Stimulated activated CD4-positive, alpha-beta T cell treated with anti-CD3 and anti-CD28 coated beads, TNF-alpha, amount 100 ng/mL, for 1 hour (primary cell): Measurements from ENCODE around the gene CEP63.

Experiments used
- DNase-seq, 3 donors: peaks; one replicate each; pipeline ENCODE4 v3.0.0-alpha.2; 2020; ENCODE audit warnings: low read depth in 3 of 3, low spot score in 1 of 3

CEP63 gene

DNA sequence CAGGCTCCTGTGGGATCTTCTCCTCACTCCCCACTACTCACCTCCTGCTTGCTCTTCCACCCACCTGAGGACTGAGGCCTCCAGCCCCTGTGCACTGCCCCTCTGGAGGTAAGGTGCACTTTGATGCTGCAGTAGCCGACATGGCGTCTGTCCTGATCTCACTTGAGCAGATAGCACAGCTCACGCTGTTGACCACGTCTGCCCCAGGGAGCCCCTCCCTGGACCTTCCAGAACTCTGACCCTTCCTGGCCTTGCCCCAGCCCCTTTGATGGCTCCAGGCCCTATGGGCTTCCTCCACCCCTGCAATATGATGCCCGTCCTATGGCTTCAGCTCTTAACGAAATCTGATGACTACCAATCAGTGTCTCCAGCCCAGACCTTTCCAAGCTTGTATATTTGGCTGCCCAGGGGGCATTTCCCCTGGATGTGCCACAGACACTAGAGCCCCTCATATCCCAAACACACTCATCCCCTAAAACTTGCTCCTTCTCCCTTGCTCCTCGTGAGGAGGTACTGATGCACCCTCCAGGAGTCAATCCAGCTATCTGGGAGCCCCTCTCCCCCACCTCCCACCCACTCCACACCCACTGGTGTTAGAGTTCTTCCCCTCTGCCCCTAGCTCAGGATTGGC is 137.9 kb downstream of the CEP63 start:
- no peak for DNase-seq
